ENCODE measurements around the gene IGFALS. TPM values are rescaled to one million over a fixed set of nuclear protein-coding genes. Genes with fewer than 3 reads are reported as not detected.

The IGFALS gene
- total RNA-seq: under 1 TPM in 2 of 4 donors, not detected in 2; 0.19 to 0.50 TPM

DNA sequence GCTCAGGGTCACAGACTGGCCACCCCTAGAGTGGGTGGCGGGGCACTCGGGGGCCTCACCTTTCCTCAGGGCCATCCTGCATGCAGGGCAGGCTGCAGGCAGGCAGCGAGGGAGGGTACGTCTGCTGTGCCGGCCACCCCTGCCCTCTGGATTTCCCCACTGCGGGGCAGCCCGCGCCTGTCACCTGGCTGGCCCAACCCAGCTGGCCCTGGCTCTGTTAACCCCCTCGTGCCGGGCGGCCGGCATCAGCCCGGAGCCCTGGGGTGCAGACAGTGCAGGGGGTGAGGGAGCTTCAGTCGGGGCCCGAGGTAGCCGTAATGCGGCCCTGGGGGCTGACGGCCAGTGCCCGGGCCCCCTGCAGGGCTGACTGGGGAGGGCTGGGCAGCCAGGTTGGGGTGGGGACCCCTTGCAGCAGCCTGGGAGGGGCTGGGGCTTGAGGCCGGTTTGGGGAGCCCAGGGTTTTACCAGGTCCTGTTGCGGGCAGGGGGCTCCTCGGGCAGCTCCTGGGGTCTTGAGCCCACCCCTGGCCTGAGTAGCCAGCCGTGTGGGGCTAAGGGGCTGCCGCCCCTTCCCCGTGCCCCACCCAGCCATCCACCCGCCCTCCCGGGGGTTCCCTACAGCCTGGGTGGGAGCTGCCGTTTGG is at the start of gene IGFALS:
Gene IGFALS (minus strand): TSS at position 128 of the 643 bp plus-strand sequence. CDS start 53 bp downstream, at position 75.
- ATAC-seq (ENCODE audit: low FRiP score): no peak
- TF ChIP-seq, protein P1, sequence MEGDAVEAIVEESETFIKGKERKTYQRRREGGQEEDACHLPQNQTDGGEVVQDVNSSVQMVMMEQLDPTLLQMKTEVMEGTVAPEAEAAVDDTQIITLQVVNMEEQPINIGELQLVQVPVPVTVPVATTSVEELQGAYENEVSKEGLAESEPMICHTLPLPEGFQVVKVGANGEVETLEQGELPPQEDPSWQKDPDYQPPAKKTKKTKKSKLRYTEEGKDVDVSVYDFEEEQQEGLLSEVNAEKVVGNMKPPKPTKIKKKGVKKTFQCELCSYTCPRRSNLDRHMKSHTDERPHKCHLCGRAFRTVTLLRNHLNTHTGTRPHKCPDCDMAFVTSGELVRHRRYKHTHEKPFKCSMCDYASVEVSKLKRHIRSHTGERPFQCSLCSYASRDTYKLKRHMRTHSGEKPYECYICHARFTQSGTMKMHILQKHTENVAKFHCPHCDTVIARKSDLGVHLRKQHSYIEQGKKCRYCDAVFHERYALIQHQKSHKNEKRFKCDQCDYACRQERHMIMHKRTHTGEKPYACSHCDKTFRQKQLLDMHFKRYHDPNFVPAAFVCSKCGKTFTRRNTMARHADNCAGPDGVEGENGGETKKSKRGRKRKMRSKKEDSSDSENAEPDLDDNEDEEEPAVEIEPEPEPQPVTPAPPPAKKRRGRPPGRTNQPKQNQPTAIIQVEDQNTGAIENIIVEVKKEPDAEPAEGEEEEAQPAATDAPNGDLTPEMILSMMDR (IDR thresholded peaks at IDR 0.05): no peak
- no peak for DNase-seq (ENCODE audit: low spot score)

DNA sequence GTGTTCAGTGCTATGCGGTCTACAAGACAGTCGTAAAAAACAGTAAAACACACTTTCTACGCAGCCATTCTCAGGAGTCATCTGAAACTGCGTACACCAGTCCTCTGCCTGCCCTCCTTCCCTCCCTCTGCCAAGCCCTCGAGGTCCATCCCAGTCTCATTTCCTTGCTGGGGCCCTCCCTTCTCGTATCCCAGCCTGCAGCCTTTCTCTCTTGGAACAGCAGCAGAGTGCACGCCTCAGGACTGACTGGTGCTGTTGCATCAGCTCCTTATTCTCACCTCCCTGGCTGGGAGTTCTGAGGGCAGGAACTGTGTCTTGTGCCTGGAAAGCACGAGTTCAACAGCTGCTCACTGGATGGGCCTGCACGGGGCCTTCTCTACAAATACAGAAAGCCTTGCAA is 46.0 kb upstream of the IGFALS start:
- no peak for ATAC-seq (ENCODE audit: low FRiP score)
- DNase-seq (ENCODE audit: low spot score): no peak
- TF ChIP-seq, protein P1 (IDR thresholded peaks at IDR 0.05): no peak

DNA sequence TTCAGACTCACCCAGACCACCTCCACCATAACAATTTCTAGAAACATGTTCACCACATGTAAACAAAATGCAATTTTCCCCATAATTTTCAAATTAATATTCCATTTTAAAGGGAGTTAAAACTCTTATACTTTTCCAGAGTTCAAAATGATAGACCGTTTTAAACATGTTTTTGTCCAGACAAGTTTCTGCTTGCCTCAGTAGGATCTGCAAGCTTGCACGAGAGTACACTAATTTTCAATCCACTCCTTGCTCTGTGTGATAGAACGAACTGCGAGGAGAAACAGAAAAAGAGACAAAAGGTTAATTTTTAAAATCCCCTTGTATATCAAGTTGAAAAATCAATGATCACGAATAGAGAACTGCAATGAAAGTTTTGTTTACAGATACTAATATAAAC is 40.6 kb upstream of the IGFALS start:
- TF ChIP-seq, protein P1 (IDR thresholded peaks at IDR 0.05): no peak
- no peak for ATAC-seq (ENCODE audit: low FRiP score)
- DNase-seq (ENCODE audit: low spot score): no peak

DNA sequence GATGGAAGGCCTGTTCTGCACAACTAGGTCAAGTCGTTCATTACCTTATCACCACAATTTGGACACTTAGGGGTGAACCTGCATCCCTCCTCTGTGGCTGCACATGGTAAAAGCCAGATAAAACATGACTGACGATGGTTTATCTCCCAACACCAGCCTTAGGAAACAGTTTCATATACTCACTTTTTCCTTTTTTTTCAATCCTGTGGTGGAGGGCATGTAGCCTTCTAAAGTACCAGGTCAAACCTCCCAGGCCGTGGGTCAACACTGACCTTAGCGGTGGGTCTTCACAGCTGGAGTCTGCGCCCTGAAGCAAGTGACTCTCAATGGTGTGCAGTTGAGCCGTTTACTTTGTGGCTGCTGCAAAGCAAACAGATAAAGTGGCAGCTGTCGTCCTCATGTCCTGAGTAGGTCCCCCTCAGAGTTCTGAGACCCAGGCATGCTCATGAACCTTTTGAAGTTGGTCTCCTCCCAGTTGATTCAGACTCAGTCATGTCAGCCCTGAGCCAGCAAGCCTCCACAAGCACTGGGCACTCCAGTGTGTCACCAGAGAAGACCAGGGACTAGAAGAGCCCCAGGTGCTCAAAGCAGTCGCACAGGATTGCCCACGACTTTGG is 39.4 kb upstream of the IGFALS start:
- DNase-seq (ENCODE audit: low spot score): no peak
- ATAC-seq (ENCODE audit: low FRiP score): no peak
- TF ChIP-seq, protein P1 (IDR thresholded peaks at IDR 0.05): no peak

DNA sequence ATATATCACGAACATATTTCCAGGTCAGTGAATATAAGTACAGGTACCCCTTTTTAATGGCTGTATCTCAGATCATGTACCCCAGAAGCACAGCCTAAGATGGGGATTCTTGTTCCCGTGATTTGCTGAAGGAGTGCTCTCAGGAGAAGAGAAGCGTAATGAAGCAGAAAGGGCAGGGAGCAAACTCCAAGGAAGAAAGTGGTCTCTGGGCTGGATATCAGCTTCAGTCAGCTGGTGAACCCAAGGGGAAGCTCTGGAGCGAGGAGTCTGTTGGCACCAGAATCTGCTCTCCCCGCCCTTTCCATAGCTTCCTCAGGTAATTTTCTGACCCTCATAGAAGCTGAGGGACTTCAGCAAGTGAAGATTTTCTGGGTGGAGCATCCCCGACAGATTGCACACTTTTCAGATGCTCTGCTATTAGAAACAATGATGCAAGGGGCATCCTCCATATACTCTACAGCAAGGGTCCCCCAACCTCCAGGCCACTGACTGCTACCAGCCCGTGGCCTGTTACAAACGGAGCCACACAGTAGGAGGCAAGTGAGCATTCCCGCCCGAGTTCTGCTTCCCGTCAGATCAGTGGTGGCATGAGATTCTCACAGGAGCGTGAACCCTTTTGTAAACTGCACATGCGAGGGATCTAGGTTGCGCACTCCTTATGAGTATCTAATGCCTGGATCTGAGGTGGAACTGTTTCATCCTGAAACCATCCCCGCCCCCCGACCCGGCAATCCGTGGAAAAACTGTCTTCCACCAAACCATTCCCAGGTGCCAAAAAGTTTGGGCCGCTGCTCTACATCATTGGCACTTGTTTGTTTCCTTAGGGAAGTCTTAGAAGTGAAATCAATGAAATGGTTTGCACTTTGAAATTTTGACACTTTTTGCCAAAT is 37.9 kb upstream of the IGFALS start:
- TF ChIP-seq, protein P1 (IDR thresholded peaks at IDR 0.05): no peak
- ATAC-seq (ENCODE audit: low FRiP score): no peak

DNA sequence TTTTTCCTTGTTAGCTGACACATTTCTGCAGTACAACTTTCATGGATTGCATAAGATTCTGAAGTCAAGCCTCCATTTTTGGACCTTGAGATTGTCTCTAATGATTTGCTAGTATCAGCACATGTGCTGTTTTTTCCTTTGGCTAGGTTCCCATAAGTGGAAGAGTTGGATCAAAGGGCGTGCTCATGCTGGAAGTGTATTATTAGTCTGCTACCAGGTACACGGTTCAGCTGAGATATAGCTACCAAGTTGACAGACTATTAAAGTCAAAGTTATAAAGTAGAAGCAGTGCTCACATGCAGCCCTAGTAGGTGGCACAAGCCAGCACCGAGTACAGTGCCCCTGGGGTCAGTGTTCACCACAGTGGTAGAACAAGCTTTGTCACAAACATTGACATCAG is 36.7 kb upstream of the IGFALS start:
- ATAC-seq (ENCODE audit: low FRiP score) (no peak), DNase-seq (ENCODE audit: low spot score) (no peak)
- TF ChIP-seq, protein P1 (IDR thresholded peaks at IDR 0.05): no peak

More for the DNA sequence above, 37.9 kb upstream of the IGFALS start:
- DNase-seq (ENCODE audit: low spot score): no peak

All from omental fat pad (tissue), 4 donors.